Measurements from ENCODE around the gene HOXD3. TPM values are rescaled to one million over a fixed set of nuclear protein-coding genes. Genes with fewer than 3 reads are reported as not detected.

HOXD3 gene
- total and polyA plus RNA-seq, 2 of the 8 experiments (the other 6 are each of a cell fraction or from before 2014, with no cell fraction given) = not detected

DNA sequence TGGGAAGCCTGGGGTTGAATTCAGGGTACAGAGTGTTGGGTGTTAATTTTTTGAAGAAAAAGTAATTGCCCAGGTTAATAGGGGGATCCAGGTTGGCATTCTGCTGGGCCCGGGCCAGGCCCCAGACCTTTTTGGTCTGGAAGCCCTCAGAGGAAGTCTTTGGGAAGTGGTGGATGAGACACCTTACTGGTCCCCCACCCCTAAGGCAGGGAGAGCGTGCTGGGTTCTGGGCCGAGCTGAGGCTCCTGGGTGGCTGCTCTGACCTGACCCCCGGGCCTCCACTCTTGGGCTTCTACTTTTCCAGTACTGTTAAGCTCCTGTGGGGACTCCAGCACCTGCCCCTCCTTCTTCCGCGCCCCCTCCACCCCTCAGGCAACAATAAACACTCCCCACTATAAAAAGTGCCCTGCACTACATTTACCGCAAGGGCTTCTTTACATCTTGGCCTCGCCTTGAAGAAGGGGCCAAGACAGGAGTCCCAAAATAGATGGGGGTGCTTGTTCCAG is 753 bp upstream of the HOXD3 start:
- ChIA-PET POLR2A (ENCODE audit: partially characterized antibody) (interaction anchor here (1.4 to 1.9 kb wide), 3 partner anchors 26 to 68 kb away, joined by 3 to 4 read pairs (median 3); no protein-coding TSS in a partner anchor), CTCF (ENCODE audit: partially characterized antibody) (interaction anchor here (0.7 to 2.3 kb wide), 8 partner anchors 12 to 861 kb away, joined by 3 to 15 read pairs (median 4); partner anchors contain the start of gene HOXD9)
- Histone ChIP-seq H3K56ac (replicated peaks; ENCODE audit: insufficient read length, low read depth, low read length) (no peak overlapping the region), H3K4me3 (ENCODE audit: extremely low read depth in 1 of 4, insufficient read depth in 2 of 4, low read depth in 3 of 4, low read length in 4 of 4) (no peak overlapping the region), H3K9me3 (ENCODE audit: insufficient read depth in 2 of 2, low read depth in 1 of 2, low read length in 1 of 2) (no peaks in the 10 kb centered on the region), H3K23me2 (ENCODE audit: low read depth, low read length) (no peaks in the 10 kb centered on the region), H4K5ac (ENCODE audit: insufficient read length, low read depth, low read length) (no peak overlapping the region), H2AK5ac (ENCODE audit: low read depth, low read length) (no peak overlapping the region), H2BK15ac (ENCODE audit: low read length) (no peak overlapping the region), H3K4me1 (replicated peaks in 1 of 4; ENCODE audit: control insufficient read depth in 3 of 4, insufficient read depth in 4 of 4, low read length in 3 of 4) (peaks cover 0 to 12% (median 7%) of the 10 kb centered on the region in 4 experiments; a peak in 5 of 7 replicates), H3K14ac (ENCODE audit: insufficient read length) (no peak overlapping the region), H2BK120ac (replicated peaks; ENCODE audit: low read depth, low read length) (no peak overlapping the region), H3K9ac (replicated peaks in 1 of 4; ENCODE audit: extremely low read depth in 1 of 4, low read depth in 3 of 4, low read length in 3 of 4) (no peak overlapping the region), H2BK12ac (ENCODE audit: low read depth, low read length) (no peak overlapping the region), H3K79me2 (ENCODE audit: control insufficient read depth in 1 of 2, insufficient read depth in 2 of 2, low read length in 2 of 2) (no peaks in the 10 kb centered on the region), H3K36me3 (ENCODE audit: control insufficient read depth in 2 of 4, insufficient read depth in 4 of 4, low read length in 3 of 4) (peaks cover 0 to 14% (median 0%) of the 10 kb centered on the region in 4 experiments; a peak in 1 of 8 replicates), H2BK20ac (ENCODE audit: low read length) (no peak overlapping the region), H2AFZ (ENCODE audit: low read length) (no peak overlapping the region), H4K91ac (replicated peaks; ENCODE audit: insufficient read length, low read length) (no peak overlapping the region), H4K8ac (ENCODE audit: extremely low read depth, insufficient read depth, low read length) (no peak overlapping the region), H3K4me2 (ENCODE audit: insufficient read depth in 1 of 2, low read depth in 2 of 2, low read length in 2 of 2) (no peak overlapping the region), H3K4ac (replicated peaks; ENCODE audit: insufficient read length, low read depth, low read length) (no peak overlapping the region), H3K27ac (ENCODE audit: low read depth, low read length) (no peak overlapping the region), H2BK5ac (ENCODE audit: low read depth, low read length) (no peak overlapping the region), H3K23ac (ENCODE audit: insufficient read length) (no peak overlapping the region), H3K27me3 (replicated peaks in 1 of 4; ENCODE audit: control insufficient read depth in 3 of 4, extremely low read depth in 1 of 4, insufficient read depth in 3 of 4, low read length in 3 of 4) (peaks cover 98 to 100% (median 100%) of the 10 kb centered on the region in 4 experiments), H3K79me1 (ENCODE audit: low read depth, low read length) (no peaks in the 10 kb centered on the region), H4K20me1 (replicated peaks in 1 of 2; ENCODE audit: control insufficient read depth in 1 of 2, insufficient read depth in 2 of 2, low read length in 2 of 2) (peaks cover 19 to 40% of the 10 kb centered on the region in 2 experiments), H3K18ac (ENCODE audit: extremely low read depth, low read length) (no peak overlapping the region)
- peak; percentile 35; the same call in 1 of the 2 replicates for TF ChIP-seq CBX8 (IDR thresholded peaks at IDR 0.05; ENCODE audit: borderline replicate concordance, low read depth, low read length)
- no peak for TF ChIP-seq KDM1A (IDR thresholded peaks at IDR 0.05; ENCODE audit: borderline replicate concordance, low read length)
- TF ChIP-seq, protein P1, sequence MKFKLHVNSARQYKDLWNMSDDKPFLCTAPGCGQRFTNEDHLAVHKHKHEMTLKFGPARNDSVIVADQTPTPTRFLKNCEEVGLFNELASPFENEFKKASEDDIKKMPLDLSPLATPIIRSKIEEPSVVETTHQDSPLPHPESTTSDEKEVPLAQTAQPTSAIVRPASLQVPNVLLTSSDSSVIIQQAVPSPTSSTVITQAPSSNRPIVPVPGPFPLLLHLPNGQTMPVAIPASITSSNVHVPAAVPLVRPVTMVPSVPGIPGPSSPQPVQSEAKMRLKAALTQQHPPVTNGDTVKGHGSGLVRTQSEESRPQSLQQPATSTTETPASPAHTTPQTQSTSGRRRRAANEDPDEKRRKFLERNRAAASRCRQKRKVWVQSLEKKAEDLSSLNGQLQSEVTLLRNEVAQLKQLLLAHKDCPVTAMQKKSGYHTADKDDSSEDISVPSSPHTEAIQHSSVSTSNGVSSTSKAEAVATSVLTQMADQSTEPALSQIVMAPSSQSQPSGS (IDR thresholded peaks at IDR 0.05; ENCODE audit: low read length) = no peak
- FAIRE-seq (no peak), DNase-seq (ENCODE audit: low read depth in 1 of 2, low spot score in 2 of 2) (no peak)
- WGBS, 2 experiments (ENCODE audit: extremely low coverage in 1 of 2, insufficient coverage in 1 of 2, insufficient read length in 1 of 2, insufficient replicate concordance in 2 of 2, low coverage in 1 of 2, low lambda C conversion rate in 2 of 2, missing lambda C conversion rate in 1 of 2) = 19% methylated on average over 8 of the region's 8 CpGs; no CpG with 5 or more reads in 1 of the 2 experiments
